ENCODE measurements around the gene BRINP3. TPM values are rescaled to one million over a fixed set of nuclear protein-coding genes. Genes with fewer than 3 reads are reported as not detected.

The BRINP3 gene
- total and polyA plus RNA-seq, 2 experiments from 2014 or later, result 5.0 to 6.3 TPM

- Histone ChIP-seq H3K9me3 (ENCODE audit: low read depth) (no peaks in the 10 kb centered on the region), H3K27me3 (peaks cover 72% of the 10 kb centered on the region), H3K4me3 (peak overlapping the region; percentile 39)
Measured at GRCh38 chr1:190474010-190474409, 3.7 kb downstream of the BRINP3 start.

GRCh38 chr1:190472494-190472893, 5.2 kb downstream of the BRINP3 start:
- no peaks in the 10 kb centered on the region for H3K4me1 ChIP-seq (ENCODE audit: low read depth)
- no peak overlapping the region for H3K27ac ChIP-seq
- peak overlapping the region; percentile 1 for H3K4me3 ChIP-seq
- TF ChIP-seq CTCF (IDR thresholded peaks at IDR 0.05; ENCODE audit: low read depth, low read length), result no peak
- H3K9me3 ChIP-seq (ENCODE audit: low read depth), result no peaks in the 10 kb centered on the region
- H3K36me3 ChIP-seq, result no peaks in the 10 kb centered on the region
- DNase-seq (ENCODE audit: low read depth in 1 of 2, low spot score in 1 of 2), result no peak
- H3K27me3 ChIP-seq, result peaks cover 57% of the 10 kb centered on the region

More at GRCh38 chr1:190474010-190474409, 3.7 kb downstream of the BRINP3 start:
- no peak for TF ChIP-seq CTCF (IDR thresholded peaks at IDR 0.05; ENCODE audit: low read depth, low read length)
- no peaks in the 10 kb centered on the region for H3K36me3 ChIP-seq
- H3K27ac ChIP-seq, result no peak overlapping the region
- no peaks in the 10 kb centered on the region for H3K4me1 ChIP-seq (ENCODE audit: low read depth)
- DNase-seq (ENCODE audit: low read depth in 1 of 2, low spot score in 1 of 2), result no peak

DNA sequence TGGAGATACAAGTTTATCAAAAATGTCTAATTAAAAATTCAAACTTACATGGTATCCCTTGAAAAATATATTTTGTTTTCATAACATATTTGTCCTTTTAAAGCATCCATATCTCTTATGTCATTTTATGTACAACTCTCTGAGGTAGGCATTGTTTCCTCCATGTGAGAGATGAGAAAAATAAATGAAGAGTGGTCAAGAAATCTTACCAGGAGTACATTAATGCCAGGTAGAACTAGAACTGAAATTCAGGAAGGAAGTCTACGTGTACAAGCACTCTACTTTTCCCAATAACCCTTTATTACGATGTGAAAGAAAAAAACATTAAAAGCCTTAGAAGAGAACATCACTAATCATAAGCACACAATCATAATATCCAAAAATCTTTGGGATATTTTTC, 5.6 kb downstream of the BRINP3 start:
- no peaks in the 10 kb centered on the region for H3K4me1 ChIP-seq (ENCODE audit: low read depth)
- H3K27ac ChIP-seq, result no peak overlapping the region
- H3K4me3 ChIP-seq, result peak overlapping the region; percentile 1
- TF ChIP-seq CTCF (IDR thresholded peaks at IDR 0.05; ENCODE audit: low read depth, low read length), result no peak
- no peak for DNase-seq (ENCODE audit: low read depth in 1 of 2, low spot score in 1 of 2)
- peaks cover 52% of the 10 kb centered on the region for H3K27me3 ChIP-seq
- no peaks in the 10 kb centered on the region for H3K36me3 ChIP-seq
- no peaks in the 10 kb centered on the region for H3K9me3 ChIP-seq (ENCODE audit: low read depth)

- no peaks in the 10 kb centered on the region for H3K9me3 ChIP-seq (ENCODE audit: low read depth)
- H3K27me3 ChIP-seq, result no peaks in the 10 kb centered on the region
- H3K4me3 ChIP-seq, result no peak overlapping the region
- H3K36me3 ChIP-seq, result no peaks in the 10 kb centered on the region
- H3K27ac ChIP-seq, result no peak overlapping the region
- DNase-seq (ENCODE audit: low read depth in 1 of 2, low spot score in 1 of 2), result no peak
- no peak for TF ChIP-seq CTCF (IDR thresholded peaks at IDR 0.05; ENCODE audit: low read depth, low read length)
- no peaks in the 10 kb centered on the region for H3K4me1 ChIP-seq (ENCODE audit: low read depth)
Measured at GRCh38 chr1:190464690-190465089, 13.0 kb downstream of the BRINP3 start.

- no peak overlapping the region for H3K27ac ChIP-seq
- TF ChIP-seq CTCF (IDR thresholded peaks at IDR 0.05; ENCODE audit: low read depth, low read length), result no peak
- H3K4me3 ChIP-seq, result no peak overlapping the region
- no peaks in the 10 kb centered on the region for H3K36me3 ChIP-seq
- H3K4me1 ChIP-seq (ENCODE audit: low read depth), result no peaks in the 10 kb centered on the region
- H3K27me3 ChIP-seq, result no peaks in the 10 kb centered on the region
- DNase-seq (ENCODE audit: low read depth in 1 of 2, low spot score in 1 of 2), result no peak
- no peaks in the 10 kb centered on the region for H3K9me3 ChIP-seq (ENCODE audit: low read depth)
Measured at GRCh38 chr1:190456129-190456528, 21.5 kb downstream of the BRINP3 start.

- H3K4me1 ChIP-seq (ENCODE audit: low read depth), result no peaks in the 10 kb centered on the region
- no peaks in the 10 kb centered on the region for H3K9me3 ChIP-seq (ENCODE audit: low read depth)
- no peaks in the 10 kb centered on the region for H3K27me3 ChIP-seq
- TF ChIP-seq CTCF (IDR thresholded peaks at IDR 0.05; ENCODE audit: low read depth, low read length), result no peak
- no peak for DNase-seq (ENCODE audit: low read depth in 1 of 2, low spot score in 1 of 2)
- H3K36me3 ChIP-seq, result no peaks in the 10 kb centered on the region
- no peak overlapping the region for H3K4me3 ChIP-seq
- no peak overlapping the region for H3K27ac ChIP-seq
Measured at GRCh38 chr1:190455631-190456030, 22.0 kb downstream of the BRINP3 start.

Data from cardiac muscle cell (in vitro differentiated cells and primary cell).